DOHH2 (cell line): Measurements from ENCODE around the gene TASL.
A peak's percentile ranks its signal among the peaks of the same experiment; 100 is the strongest.

Experiments
- H3F3A ChIP-seq: fragments of 200-600 bp; sonication (generic), shearing (Covaris generic); 2 replicates; pipeline ENCODE4 v1.6.0; 2016; ENCODE audit warnings: antibody characterized with exemption, mild to moderate bottlenecking; ENCODE audit not compliant: control insufficient read depth, insufficient read depth
- H3K27ac ChIP-seq: fragments of 200-600 bp; sonication (generic); 2 replicates; pipeline ENCODE4 v1.5.1; 2014; ENCODE audit warnings: low read depth, mild to moderate bottlenecking, low read length, moderate library complexity
- H3K27me3 ChIP-seq: fragments of 200-600 bp; sonication (generic); 2 replicates; pipeline ENCODE4 v1.6.1; 2014; ENCODE audit warnings: mild to moderate bottlenecking, low read length, mixed read lengths; ENCODE audit not compliant: control insufficient read depth
- H3K36me3 ChIP-seq: fragments of 200-600 bp; sonication (generic); 2 replicates; pipeline ENCODE4 v1.6.1; 2014; ENCODE audit warnings: mild to moderate bottlenecking, low read length, moderate library complexity, mixed read lengths; ENCODE audit not compliant: control insufficient read depth
- H3K4me1 ChIP-seq: fragments of 200-600 bp; sonication (generic); 2 replicates; pipeline ENCODE4 v1.6.1; 2014; ENCODE audit warnings: mild to moderate bottlenecking, low read length, mixed read lengths; ENCODE audit not compliant: control insufficient read depth
- H3K4me2 ChIP-seq: fragments of 200-600 bp; sonication (generic); 2 replicates; pipeline ENCODE4 v1.6.0; 2014; ENCODE audit warnings: mild to moderate bottlenecking, low read length, moderate library complexity
- H3K4me3 ChIP-seq: fragments of 200-600 bp; sonication (generic); 2 replicates; pipeline ENCODE4 v1.5.1; 2014; ENCODE audit warnings: mild to moderate bottlenecking, low read length, mixed read lengths
- H3K79me2 ChIP-seq: fragments of 200-600 bp; sonication (generic); 2 replicates; pipeline ENCODE4 v1.6.1; 2014; ENCODE audit warnings: mild to moderate bottlenecking, low read length, mixed read lengths; ENCODE audit not compliant: control insufficient read depth
- H3K9me2 ChIP-seq: fragments of 200-600 bp; sonication (generic); replicated peaks from 2 replicates; pipeline ENCODE4 v1.6.1; 2014; ENCODE audit warnings: mild to moderate bottlenecking, low read length, mixed read lengths; ENCODE audit not compliant: control insufficient read depth
- H3K9me3 ChIP-seq: fragments of 200-600 bp; sonication (generic); 2 replicates; pipeline ENCODE4 v1.6.1; 2014; ENCODE audit warnings: antibody characterized with exemption, low read length, mixed read lengths; ENCODE audit not compliant: control insufficient read depth, insufficient read depth
- H4K20me1 ChIP-seq: fragments of 200-600 bp; sonication (generic); 2 replicates; pipeline ENCODE4 v1.6.0; 2014; ENCODE audit warnings: low read depth, mild to moderate bottlenecking, antibody characterized with exemption, low read length, moderate library complexity; ENCODE audit not compliant: control insufficient read depth, insufficient read depth
- EZH2phosphoT487 ChIP-seq: fragments of 200-600 bp; sonication (generic); IDR thresholded peaks from 2 replicates; pipeline ENCODE4 v1.6.1; 2017; ENCODE audit warnings: borderline replicate concordance, mild to moderate bottlenecking, antibody characterized with exemption, low read length, moderate library complexity, mixed read lengths
- TF ChIP-seq, protein P1 (sequence below): fragments of 200-600 bp; sonication (generic); IDR thresholded peaks from one replicate; pipeline ENCODE4 v1.5.1; 2014; ENCODE audit warnings: antibody characterized with exemption, mild to moderate bottlenecking, low read depth, low read length; ENCODE audit not compliant: poor library complexity, severe bottlenecking

TASL gene

DNA sequence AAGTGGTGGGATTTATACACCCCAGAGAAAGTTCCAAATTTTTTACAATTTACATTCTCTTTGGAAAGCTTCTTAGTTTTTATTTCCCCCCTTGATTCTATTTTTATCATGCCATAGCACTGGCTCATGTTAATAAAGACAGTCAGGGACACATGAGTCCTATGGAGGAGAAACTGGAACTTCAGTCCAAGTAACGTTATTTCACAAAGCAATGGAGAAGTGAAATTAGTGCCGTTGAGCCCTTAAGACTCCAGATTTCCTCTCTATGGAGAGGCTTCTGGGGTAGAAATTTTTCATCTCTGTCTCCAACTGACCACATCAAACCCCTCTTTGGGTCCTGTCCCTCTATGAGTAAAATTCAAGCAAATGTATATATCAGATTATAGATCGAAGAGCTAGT, 12.8 kb upstream of the TASL start:
- Histone ChIP-seq H3F3A (peaks cover 14% of the 10 kb centered on the region), H3K9me3 (no peaks in the 10 kb centered on the region), H3K27me3 (no peaks in the 10 kb centered on the region), H3K79me2 (no peaks in the 10 kb centered on the region), H3K4me1 (peaks cover 79% of the 10 kb centered on the region), H3K9me2 (no peaks in the 10 kb centered on the region), H3K36me3 (no peaks in the 10 kb centered on the region), H3K27ac (peak overlapping the region; percentile 39), H4K20me1 (no peaks in the 10 kb centered on the region), H3K4me2 (peak overlapping the region; percentile 60), H3K4me3 (peak overlapping the region; percentile 32)
- TF ChIP-seq, protein P1, sequence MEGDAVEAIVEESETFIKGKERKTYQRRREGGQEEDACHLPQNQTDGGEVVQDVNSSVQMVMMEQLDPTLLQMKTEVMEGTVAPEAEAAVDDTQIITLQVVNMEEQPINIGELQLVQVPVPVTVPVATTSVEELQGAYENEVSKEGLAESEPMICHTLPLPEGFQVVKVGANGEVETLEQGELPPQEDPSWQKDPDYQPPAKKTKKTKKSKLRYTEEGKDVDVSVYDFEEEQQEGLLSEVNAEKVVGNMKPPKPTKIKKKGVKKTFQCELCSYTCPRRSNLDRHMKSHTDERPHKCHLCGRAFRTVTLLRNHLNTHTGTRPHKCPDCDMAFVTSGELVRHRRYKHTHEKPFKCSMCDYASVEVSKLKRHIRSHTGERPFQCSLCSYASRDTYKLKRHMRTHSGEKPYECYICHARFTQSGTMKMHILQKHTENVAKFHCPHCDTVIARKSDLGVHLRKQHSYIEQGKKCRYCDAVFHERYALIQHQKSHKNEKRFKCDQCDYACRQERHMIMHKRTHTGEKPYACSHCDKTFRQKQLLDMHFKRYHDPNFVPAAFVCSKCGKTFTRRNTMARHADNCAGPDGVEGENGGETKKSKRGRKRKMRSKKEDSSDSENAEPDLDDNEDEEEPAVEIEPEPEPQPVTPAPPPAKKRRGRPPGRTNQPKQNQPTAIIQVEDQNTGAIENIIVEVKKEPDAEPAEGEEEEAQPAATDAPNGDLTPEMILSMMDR, result no peak

- no peak for TF ChIP-seq EZH2phosphoT487
- TF ChIP-seq, protein P1, result no peak
Measured at GRCh38 chrX:30589146-30589888, 11.8 kb upstream of the TASL start.

DNA sequence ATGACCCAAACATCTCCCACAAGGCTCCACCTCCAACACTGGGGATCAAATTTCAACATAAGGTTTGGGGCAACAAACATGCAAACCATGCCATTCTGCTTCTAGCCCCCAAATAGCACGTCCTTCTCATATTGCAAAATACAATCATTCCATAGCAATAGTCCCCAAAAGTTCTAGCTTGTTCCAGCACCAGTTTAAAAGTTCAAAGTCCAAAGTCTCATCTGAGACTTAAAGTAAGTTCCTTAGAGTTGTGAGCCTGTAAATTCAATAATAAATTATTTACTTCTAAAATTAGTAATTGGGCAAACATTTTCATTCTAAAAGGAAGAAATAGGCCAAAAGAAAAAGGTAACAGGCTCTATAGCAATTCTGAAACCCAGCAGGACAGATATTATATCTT, 8.9 kb upstream of the TASL start:
- Histone ChIP-seq H3F3A (no peaks in the 10 kb centered on the region; the same call in 1 of the 2 replicates), H3K79me2 (no peaks in the 10 kb centered on the region), H3K27me3 (no peaks in the 10 kb centered on the region), H3K4me2 (no peak overlapping the region), H3K36me3 (no peaks in the 10 kb centered on the region), H3K9me2 (no peaks in the 10 kb centered on the region), H3K9me3 (no peaks in the 10 kb centered on the region), H3K4me3 (no peak overlapping the region), H3K27ac (no peak overlapping the region), H4K20me1 (no peaks in the 10 kb centered on the region), H3K4me1 (peaks cover 44% of the 10 kb centered on the region)
- TF ChIP-seq, protein P1, result no peak
- no peak for TF ChIP-seq EZH2phosphoT487

More at GRCh38 chrX:30589146-30589888, 11.8 kb upstream of the TASL start:
- peak overlapping the region; percentile 60 for H3K4me2 ChIP-seq
- no peaks in the 10 kb centered on the region for H4K20me1 ChIP-seq
- no peaks in the 10 kb centered on the region for H3K27me3 ChIP-seq
- no peaks in the 10 kb centered on the region for H3K9me3 ChIP-seq
- H3K4me1 ChIP-seq, result peaks cover 70% of the 10 kb centered on the region
- H3K9me2 ChIP-seq, result no peaks in the 10 kb centered on the region
- H3K4me3 ChIP-seq, result peak overlapping the region; percentile 44
- H3K27ac ChIP-seq, result peak overlapping the region; percentile 39
- no peaks in the 10 kb centered on the region for H3K79me2 ChIP-seq
- peaks cover 12% of the 10 kb centered on the region for H3F3A ChIP-seq
- no peaks in the 10 kb centered on the region for H3K36me3 ChIP-seq
